WERI-Rb-1 (cell line): Measurements from ENCODE around the gene GPR84.

ENCODE experiments used
- DNase-seq: peaks from one replicate; pipeline ENCODE4 v3.0.0-alpha.2; 2020
- H3K27ac ChIP-seq: fragments of 250-450 bp; sonication (Bioruptor Pico); 2 replicates; pipeline ENCODE4 v1.5.1; 2020; ENCODE audit warnings: mild to moderate bottlenecking, moderate library complexity
- H3K27me3 ChIP-seq: fragments of 250-450 bp; sonication (Bioruptor Pico); 2 replicates; pipeline ENCODE4 v1.5.1; 2021; ENCODE audit warnings: mild to moderate bottlenecking, low read depth, moderate library complexity; ENCODE audit not compliant: insufficient read depth, severe bottlenecking
- H3K36me3 ChIP-seq: fragments of 250-450 bp; sonication (Bioruptor Pico); 2 replicates; pipeline ENCODE4 v1.5.1; 2020; ENCODE audit warnings: mild to moderate bottlenecking, moderate library complexity
- H3K4me3 ChIP-seq: 2 replicates; pipeline ENCODE4 v1.5.1; 2011; ENCODE audit warnings: low read depth, mild to moderate bottlenecking, control low read depth, low read length
- H3K9me3 ChIP-seq: fragments of 250-450 bp; sonication (Bioruptor Pico); 2 replicates; pipeline ENCODE4 v1.5.1; 2021; ENCODE audit warnings: mild to moderate bottlenecking, moderate library complexity; ENCODE audit not compliant: severe bottlenecking
- TF ChIP-seq, protein P1 (sequence below): IDR thresholded peaks from 2 replicates; pipeline ENCODE4 v1.5.1; 2011; ENCODE audit warnings: low read depth, mild to moderate bottlenecking, control low read depth, inconsistent platforms, low read length

GPR84 gene

DNA sequence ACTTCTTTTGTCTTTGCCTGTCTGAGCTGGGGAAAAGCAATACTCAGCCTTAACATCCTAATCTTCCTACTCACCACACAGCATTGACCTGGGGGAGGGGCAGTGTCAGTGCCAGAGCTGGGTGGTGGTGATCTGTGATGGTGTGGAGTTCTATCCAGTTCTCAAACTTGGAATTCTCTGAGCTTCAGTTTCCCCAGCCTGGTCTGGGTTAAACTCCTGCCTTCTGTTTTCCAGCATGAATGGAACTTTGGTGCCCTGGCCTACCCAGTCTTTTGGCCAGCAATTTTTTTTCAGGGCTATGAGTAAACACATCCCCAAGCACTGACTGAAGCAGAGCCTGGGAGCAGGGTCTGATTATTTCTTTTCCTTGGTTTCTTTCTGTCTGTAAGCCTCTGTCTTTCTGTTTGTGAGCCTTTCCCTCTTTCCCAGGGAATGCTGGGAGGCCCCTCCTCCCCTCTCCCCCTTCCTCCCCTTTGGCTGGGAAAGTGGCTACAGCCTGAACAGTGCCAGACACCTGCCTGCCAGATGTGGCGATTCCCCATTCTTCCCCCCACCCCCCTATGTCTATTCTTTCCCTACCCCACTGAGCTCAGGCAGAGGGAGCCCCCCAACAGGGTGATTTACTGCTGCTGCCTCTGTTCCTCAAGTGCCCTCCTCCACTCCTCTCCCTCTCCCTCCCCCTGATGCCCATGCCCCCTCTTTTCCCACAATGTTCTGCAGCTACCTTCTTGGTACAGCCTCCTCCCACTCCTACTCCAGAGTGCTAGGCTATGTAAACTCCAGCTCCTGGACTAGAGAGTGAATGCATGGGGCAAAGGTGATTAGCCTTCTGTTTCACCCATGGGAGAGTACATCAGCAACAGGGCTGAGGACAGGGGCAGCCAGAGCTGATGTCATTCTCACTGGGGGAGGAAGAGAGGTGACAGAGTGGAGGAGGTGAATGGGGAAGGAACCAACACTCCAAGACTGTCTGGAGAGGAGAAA lies 11.1 kb downstream of the GPR84 start:
- DNase-seq, result peak; percentile 81
- H3K36me3 ChIP-seq, result peaks cover 16% of the 10 kb centered on the region
- H3K27me3 ChIP-seq, result no peaks in the 10 kb centered on the region
- no peaks in the 10 kb centered on the region for H3K9me3 ChIP-seq
- H3K27ac ChIP-seq, result peak overlapping the region; percentile 89
- peak overlapping the region; percentile 40 for H3K4me3 ChIP-seq
- TF ChIP-seq, protein P1, sequence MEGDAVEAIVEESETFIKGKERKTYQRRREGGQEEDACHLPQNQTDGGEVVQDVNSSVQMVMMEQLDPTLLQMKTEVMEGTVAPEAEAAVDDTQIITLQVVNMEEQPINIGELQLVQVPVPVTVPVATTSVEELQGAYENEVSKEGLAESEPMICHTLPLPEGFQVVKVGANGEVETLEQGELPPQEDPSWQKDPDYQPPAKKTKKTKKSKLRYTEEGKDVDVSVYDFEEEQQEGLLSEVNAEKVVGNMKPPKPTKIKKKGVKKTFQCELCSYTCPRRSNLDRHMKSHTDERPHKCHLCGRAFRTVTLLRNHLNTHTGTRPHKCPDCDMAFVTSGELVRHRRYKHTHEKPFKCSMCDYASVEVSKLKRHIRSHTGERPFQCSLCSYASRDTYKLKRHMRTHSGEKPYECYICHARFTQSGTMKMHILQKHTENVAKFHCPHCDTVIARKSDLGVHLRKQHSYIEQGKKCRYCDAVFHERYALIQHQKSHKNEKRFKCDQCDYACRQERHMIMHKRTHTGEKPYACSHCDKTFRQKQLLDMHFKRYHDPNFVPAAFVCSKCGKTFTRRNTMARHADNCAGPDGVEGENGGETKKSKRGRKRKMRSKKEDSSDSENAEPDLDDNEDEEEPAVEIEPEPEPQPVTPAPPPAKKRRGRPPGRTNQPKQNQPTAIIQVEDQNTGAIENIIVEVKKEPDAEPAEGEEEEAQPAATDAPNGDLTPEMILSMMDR, result no peak

GRCh38 chr12:54352022-54352531 lies 12.2 kb downstream of the GPR84 start:
- Histone ChIP-seq H3K9me3 (no peaks in the 10 kb centered on the region), H3K4me3 (peak overlapping the region; percentile 40), H3K27me3 (no peaks in the 10 kb centered on the region), H3K27ac (peak overlapping the region; percentile 89), H3K36me3 (peaks cover 27% of the 10 kb centered on the region)
- DNase-seq, result peak; percentile 88
- TF ChIP-seq, protein P1, result no peak

DNA sequence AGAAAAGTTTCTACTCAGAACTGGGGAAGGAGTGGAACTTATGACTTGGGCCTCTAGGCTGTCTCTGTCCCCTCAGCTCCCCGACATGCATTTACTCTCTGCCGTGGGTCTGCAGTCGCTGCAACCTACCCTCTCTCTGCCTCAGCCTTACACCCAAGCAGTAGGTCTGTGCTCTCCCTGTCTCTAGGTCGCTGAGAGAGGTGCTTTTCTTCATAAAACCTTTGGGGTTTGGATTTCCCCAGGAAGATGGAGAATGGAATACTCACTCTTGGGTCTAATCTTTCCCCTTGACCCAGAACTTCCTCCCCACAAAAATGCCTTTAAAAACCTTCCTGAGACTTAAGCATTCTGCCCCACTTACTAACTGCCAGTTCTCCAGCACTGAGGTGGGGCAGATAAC lies 12.9 kb downstream of the GPR84 start:
- DNase-seq, result no peak
- Histone ChIP-seq H3K4me3 (peak overlapping the region; percentile 40; the same call in 1 of the 2 replicates), H3K36me3 (peaks cover 27% of the 10 kb centered on the region), H3K27ac (peak overlapping the region; percentile 89), H3K27me3 (no peaks in the 10 kb centered on the region), H3K9me3 (no peaks in the 10 kb centered on the region)
- TF ChIP-seq, protein P1, result no peak

DNA sequence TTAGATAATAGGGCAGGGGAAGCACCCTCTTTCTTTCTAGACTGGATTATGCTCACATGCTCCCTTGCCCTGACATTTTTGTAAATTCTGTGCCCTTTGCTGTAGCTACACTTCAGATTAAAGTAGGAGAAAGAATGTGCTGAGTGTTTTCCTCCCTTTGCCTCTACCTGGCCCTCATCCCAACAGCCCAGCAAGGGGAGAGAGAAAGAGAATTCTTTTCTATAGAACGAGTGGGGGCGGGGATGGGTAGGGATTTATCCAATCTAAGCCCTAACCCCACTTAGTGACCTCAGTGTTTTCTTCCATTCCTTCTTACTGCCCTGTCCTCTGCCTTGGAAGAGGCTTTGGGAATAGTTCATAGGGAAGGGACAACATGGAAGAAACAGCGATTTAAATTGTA lies 13.5 kb downstream of the GPR84 start:
- H3K27ac ChIP-seq, result peak overlapping the region; percentile 89
- no peak overlapping the region for H3K4me3 ChIP-seq
- peaks cover 27% of the 10 kb centered on the region for H3K36me3 ChIP-seq
- no peaks in the 10 kb centered on the region for H3K27me3 ChIP-seq
- no peaks in the 10 kb centered on the region for H3K9me3 ChIP-seq
- DNase-seq, result peak; percentile 60
- TF ChIP-seq, protein P1, result no peak

DNA sequence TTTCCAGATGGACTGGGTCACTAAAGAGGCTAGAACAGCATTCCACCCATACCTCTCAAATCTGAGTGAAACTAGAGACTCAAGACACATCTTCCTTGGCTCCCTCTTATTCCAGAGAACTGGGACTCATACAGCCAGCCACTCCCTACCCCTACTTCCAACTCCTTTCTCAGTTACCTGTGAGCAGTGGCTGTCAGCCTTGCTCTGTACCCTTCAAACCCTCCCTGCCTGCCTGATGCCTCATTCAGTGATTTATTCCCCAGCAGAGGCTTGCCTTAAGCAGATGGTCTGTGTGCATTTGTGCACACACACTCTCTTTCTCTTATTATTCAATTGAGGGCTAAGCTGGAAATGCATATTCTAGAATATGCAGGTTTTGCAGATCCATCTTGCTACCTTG lies 14.6 kb downstream of the GPR84 start:
- peaks cover 35% of the 10 kb centered on the region for H3K36me3 ChIP-seq
- H3K27me3 ChIP-seq, result no peaks in the 10 kb centered on the region
- H3K27ac ChIP-seq, result peak overlapping the region; percentile 89
- DNase-seq, result peak; percentile 53
- TF ChIP-seq, protein P1, result no peak
- no peaks in the 10 kb centered on the region for H3K9me3 ChIP-seq
- H3K4me3 ChIP-seq, result no peak overlapping the region
